NCI-H146 (cell line): ENCODE measurements around the gene EFCAB11.

Source experiments
- DNase-seq: peaks from one replicate; lab custom pipeline; 2025; lab: John Stamatoyannopoulos, UW

Gene EFCAB11

GRCh38 chr14:89814126-89814525, 140.4 kb downstream of the EFCAB11 start:
- DNase-seq, result no peak

- DNase-seq, result no peak
Observed at GRCh38 chr14:89813617-89814031, 140.9 kb downstream of the EFCAB11 start.

- DNase-seq, result no peak
Observed at GRCh38 chr14:89811954-89812575, 142.5 kb downstream of the EFCAB11 start.

- DNase-seq, result no peak
Observed at GRCh38 chr14:89810101-89810500, 144.4 kb downstream of the EFCAB11 start.

- DNase-seq, result no peak
Observed at GRCh38 chr14:89807892-89808291, 146.6 kb downstream of the EFCAB11 start.

- DNase-seq, result no peak
Observed at GRCh38 chr14:89807151-89807550, 147.4 kb downstream of the EFCAB11 start.

GRCh38 chr14:89806451-89806850, 148.1 kb downstream of the EFCAB11 start:
- DNase-seq, result no peak

- no peak for DNase-seq
Observed at GRCh38 chr14:89805501-89805900, 149.0 kb downstream of the EFCAB11 start.

- DNase-seq, result no peak
Observed at GRCh38 chr14:89803542-89803941, 151.0 kb downstream of the EFCAB11 start.

- no peak for DNase-seq
Observed at GRCh38 chr14:89801136-89801535, 153.4 kb downstream of the EFCAB11 start.

GRCh38 chr14:89798212-89798773, 156.2 kb downstream of the EFCAB11 start:
- DNase-seq, result no peak

- DNase-seq, result no peak
Observed at GRCh38 chr14:89797148-89797547, 157.4 kb downstream of the EFCAB11 start.

GRCh38 chr14:89794096-89794495, 160.4 kb downstream of the EFCAB11 start:
- no peak for DNase-seq

- DNase-seq, result no peak
Observed at GRCh38 chr14:89793367-89793716, 161.2 kb downstream of the EFCAB11 start.

- no peak for DNase-seq
Observed at GRCh38 chr14:89792489-89793366, 161.8 kb downstream of the EFCAB11 start.

- DNase-seq, result no peak
Observed at GRCh38 chr14:89787525-89787924, 167.0 kb downstream of the EFCAB11 start.

GRCh38 chr14:89781046-89781445, 173.5 kb downstream of the EFCAB11 start:
- no peak for DNase-seq

GRCh38 chr14:89779707-89780106, 174.8 kb downstream of the EFCAB11 start:
- no peak for DNase-seq

GRCh38 chr14:89775946-89776345, 178.6 kb downstream of the EFCAB11 start:
- DNase-seq, result no peak

- DNase-seq, result no peak
Observed at GRCh38 chr14:89775151-89775550, 179.4 kb downstream of the EFCAB11 start.

- DNase-seq, result peak; percentile 51
Observed at GRCh38 chr14:89773644-89774316, 180.8 kb downstream of the EFCAB11 start.

- peak; percentile 31 for DNase-seq
Observed at GRCh38 chr14:89773151-89773550, 181.4 kb downstream of the EFCAB11 start.

GRCh38 chr14:89771251-89771650, 183.3 kb downstream of the EFCAB11 start:
- no peak for DNase-seq
